ENCODE results near the gene DMBT1.

Gene DMBT1

GRCh38 chr10:122674781-122675180 is 114.2 kb downstream of the DMBT1 start:
- no peak for DNase-seq

- DNase-seq = no peak
These were observed 114.7 kb downstream of the DMBT1 start for GRCh38 chr10:122675278-122675677.

GRCh38 chr10:122678266-122678665 is 117.7 kb downstream of the DMBT1 start:
- DNase-seq = no peak

GRCh38 chr10:122682522-122682921 is 122.0 kb downstream of the DMBT1 start:
- no peak for DNase-seq

DNA sequence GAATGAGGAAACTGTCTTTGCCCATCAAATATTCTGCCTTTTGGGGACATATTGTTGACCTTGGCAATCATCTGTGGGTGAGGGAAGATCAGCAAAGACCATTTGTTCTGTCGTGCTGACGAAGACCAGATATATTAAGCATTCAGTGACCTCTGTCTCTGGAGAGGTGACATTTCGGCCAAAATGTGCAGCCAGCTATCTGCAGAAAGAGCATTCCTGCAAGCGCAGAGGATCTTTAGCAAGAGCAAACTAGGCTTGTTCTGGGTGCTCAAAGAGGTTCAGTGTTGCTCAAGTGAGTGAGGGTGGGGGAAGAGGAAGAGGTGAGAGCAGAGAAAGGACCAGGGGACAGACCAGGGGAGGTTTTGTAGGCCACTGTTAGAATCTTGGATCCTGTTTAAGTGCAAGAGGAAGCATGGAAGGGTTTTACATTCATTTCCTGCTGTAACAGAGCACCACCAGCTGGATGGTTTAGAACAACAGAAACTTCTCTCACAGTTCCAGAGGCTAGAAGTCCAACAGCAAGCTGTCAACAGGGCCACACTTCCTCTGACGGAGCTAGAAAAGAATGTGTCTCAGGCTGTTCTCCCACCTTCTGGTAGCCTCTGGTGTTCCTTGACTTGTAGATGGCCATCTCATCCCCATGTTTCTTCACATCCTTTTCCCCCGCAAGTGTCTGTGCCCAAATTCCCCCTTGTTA is 127.9 kb downstream of the DMBT1 start:
- DNase-seq = peak; percentile 46

DNA sequence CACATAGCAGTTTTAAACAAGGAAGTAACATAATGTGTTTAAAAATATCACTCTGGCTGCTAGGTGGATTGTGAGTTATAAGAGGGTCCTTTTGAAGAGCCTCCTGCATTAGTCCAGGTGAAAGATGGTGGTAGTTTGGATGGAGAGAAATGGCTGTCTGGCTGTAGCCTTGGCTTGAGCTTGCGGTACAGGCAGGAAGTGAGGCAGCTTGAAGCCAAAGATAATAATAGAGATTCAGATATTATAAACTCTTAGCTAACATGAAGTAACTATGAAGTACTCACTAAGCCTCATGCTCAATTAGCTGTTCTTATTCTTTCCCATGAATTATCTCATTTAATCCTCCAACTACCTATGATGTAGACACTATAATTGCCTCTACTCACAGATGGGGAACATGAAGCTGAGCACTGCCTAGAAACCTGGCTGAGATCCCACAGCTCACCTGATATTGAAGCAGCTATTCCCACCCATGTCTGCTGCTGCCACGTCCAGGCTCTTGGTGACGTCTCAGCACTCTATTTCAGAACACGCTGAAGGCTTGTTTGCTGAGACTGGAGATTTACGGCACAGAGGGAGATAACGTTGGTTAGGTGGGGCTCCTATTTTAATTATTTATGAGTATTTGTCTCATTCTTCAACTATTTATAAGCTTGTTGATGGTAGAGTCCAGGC is 128.7 kb downstream of the DMBT1 start:
- DNase-seq = no peak

DNA sequence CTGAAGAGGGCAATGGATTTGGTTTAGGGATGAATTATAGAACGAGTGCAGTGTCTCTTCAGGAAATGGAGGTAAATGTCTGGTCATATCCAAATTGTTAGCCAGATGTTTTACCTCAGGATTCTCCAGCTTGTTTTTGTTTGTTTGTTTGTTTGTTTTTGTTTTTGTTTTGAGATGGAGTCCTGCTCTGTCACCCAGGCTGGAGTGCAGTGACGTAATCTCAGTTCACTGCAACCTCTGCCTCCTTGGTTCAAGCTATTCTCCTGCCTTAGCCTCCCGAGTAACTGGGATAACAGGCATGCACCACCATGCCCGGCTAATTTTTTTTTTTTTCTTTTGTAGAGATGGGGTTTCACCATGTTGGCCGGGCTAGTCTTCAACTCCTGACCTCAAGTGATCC is 132.2 kb downstream of the DMBT1 start:
- no peak for DNase-seq
